ENCODE results near the gene CFAP157. TPM values are rescaled to one million over a fixed set of nuclear protein-coding genes. Genes with fewer than 3 reads are reported as not detected.

Gene CFAP157
- total and polyA plus RNA-seq, 2 of the 13 experiments (the other 11 are each of a cell fraction or from before 2014, with no cell fraction given) = 0.07 TPM; not detected in 1

- Histone ChIP-seq H3K9ac (ENCODE audit: insufficient read depth, low read depth, low read length) (no peak overlapping the region), H2AFZ (ENCODE audit: low read length) (no peak overlapping the region), H3K4me2 (ENCODE audit: low read depth, low read length) (no peak overlapping the region), H3K4me3 (replicated peaks in 1 of 3; ENCODE audit: insufficient read depth in 1 of 3, low read depth in 2 of 3, low read length in 3 of 3) (no peak overlapping the region), H3K27ac (ENCODE audit: extremely low read length, insufficient read depth, low read length) (no peak overlapping the region), H3K79me2 (ENCODE audit: insufficient read depth, low read length) (no peaks in the 10 kb centered on the region), H4K20me1 (ENCODE audit: insufficient read depth, low read length) (no peaks in the 10 kb centered on the region), H3K36me3 (replicated peaks in 1 of 2; ENCODE audit: control insufficient read depth in 1 of 2, insufficient read depth in 2 of 2, low read length in 2 of 2) (no peaks in the 10 kb centered on the region), H3K9me3 (ENCODE audit: low read length) (no peaks in the 10 kb centered on the region), H3K27me3 (ENCODE audit: control insufficient read depth in 1 of 2, insufficient read depth in 2 of 2, low read length in 2 of 2) (peaks cover 0 to 5% of the 10 kb centered on the region in 2 experiments; a peak in 2 of 5 replicates), H3K4me1 (ENCODE audit: insufficient read depth, low read length) (peaks cover 12% of the 10 kb centered on the region)
- 10% methylated on average over 9 of the region's 12 CpGs for WGBS (ENCODE audit: low lambda C conversion rate)
- POLR2A ChIA-PET = no interaction called here
- DNase-seq (ENCODE audit: low spot score) (no peak), ATAC-seq (peak; percentile 16; the same call in 2 of the 3 replicates), FAIRE-seq (no peak)
- in situ Hi-C loops (cut with HindIII; ENCODE audit: extremely low pct_ligation_motif_present, low pct_unique_long_range_greater_than_20kb) = no loop called here
- CTCF ChIA-PET (ENCODE audit: low intra/inter-chr PET ratio, low total read pairs) = no interaction called here
- intact Hi-C loops (cut with micrococcal nuclease; ENCODE audit: unreplicated experiment) = loop anchor here (10.0 kb wide), 1 partner anchor 217 kb away; no protein-coding TSS in a partner anchor
- no TSS peak for BruUV-seq (replicated peaks)
- TF ChIP-seq NFAT5 (CRISPR knock-in tag; IDR thresholded peaks at IDR 0.05) (no peak), HNF4A (CRISPR knock-in tag; IDR thresholded peaks at IDR 0.05) (no peak), ZMAT3 (CRISPR knock-in tag; conservative IDR thresholded peaks at IDR 0.05) (no peak), ZNF564 (CRISPR knock-in tag; IDR thresholded peaks at IDR 0.05) (no peak), SOX6 (IDR thresholded peaks at IDR 0.05) (no peak), SOX6 (CRISPR knock-in tag; IDR thresholded peaks at IDR 0.05) (no peak), TFAP4 (IDR thresholded peaks at IDR 0.05; ENCODE audit: borderline replicate concordance, low read depth) (no peak), ZNF34 (CRISPR knock-in tag; IDR thresholded peaks at IDR 0.05; ENCODE audit: borderline replicate concordance) (no peak), ASH2L (IDR thresholded peaks at IDR 0.05; ENCODE audit: insufficient read length, low read depth, low read length) (no peak), RFX3 (CRISPR knock-in tag; IDR thresholded peaks at IDR 0.05) (no peak), RFXAP (CRISPR knock-in tag; IDR thresholded peaks at IDR 0.05; ENCODE audit: borderline replicate concordance) (no peak), SALL1 (CRISPR knock-in tag; IDR thresholded peaks at IDR 0.05) (no peak), ZNF256 (CRISPR knock-in tag; conservative IDR thresholded peaks at IDR 0.05) (no peak), ZFP36L2 (CRISPR knock-in tag; IDR thresholded peaks at IDR 0.05) (no peak), ZNF569 (CRISPR knock-in tag; IDR thresholded peaks at IDR 0.05; ENCODE audit: borderline replicate concordance) (no peak), MIXL1 (CRISPR knock-in tag; IDR thresholded peaks at IDR 0.05) (no peak), SETDB1 (CRISPR knock-in tag; IDR thresholded peaks at IDR 0.05; ENCODE audit: borderline replicate concordance) (no peak)
- TF ChIP-seq, protein P1, sequence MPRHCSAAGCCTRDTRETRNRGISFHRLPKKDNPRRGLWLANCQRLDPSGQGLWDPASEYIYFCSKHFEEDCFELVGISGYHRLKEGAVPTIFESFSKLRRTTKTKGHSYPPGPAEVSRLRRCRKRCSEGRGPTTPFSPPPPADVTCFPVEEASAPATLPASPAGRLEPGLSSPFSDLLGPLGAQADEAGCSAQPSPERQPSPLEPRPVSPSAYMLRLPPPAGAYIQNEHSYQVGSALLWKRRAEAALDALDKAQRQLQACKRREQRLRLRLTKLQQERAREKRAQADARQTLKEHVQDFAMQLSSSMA (CRISPR knock-in tag; IDR thresholded peaks at IDR 0.05) = no peak
Observed at GRCh38 chr9:127722055-127722745, 15.4 kb downstream of the CFAP157 start.
